Measurements from ENCODE around the gene GAS7.

The GAS7 gene

DNA sequence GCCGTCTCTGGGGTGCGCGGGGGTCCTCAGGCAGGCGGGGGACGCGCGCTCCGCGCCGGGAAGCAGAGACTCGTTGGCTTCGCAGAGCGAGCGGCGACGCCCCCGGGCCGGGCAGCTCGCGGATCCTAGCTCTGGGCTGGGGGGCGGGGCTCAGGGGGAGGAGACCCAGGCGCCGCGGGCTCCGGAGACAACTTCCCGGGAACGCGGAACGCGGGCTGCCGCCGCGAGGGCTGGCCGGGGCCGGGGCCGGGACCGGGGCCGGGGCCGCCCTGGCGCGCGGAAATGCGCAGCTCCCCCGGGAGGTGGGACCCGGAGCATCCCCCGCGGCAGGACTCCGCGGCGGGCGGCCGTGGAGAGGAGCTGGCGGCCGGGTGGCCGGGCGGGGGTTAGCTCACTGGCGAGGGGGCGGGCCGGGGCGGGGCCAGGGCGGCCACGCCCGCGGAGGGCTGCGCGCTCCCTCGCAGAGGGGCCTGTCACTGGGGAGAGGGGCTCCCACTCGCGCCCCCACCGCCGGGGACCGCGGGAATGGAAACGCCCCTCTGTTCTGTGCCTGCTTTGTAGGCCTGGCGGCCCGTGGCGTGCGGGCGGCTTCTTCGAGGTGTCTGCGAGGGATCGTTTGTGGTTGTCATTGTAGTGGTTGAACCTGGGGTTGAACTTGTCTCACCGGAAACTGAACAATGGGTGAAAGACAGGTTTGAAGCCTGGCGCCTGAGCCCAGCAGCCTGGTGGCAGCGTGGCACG lies at the start of gene GAS7:
TSS of gene GAS7 (minus strand) at position 98 of the 741 bp plus-strand sequence.
- DNase-seq: peak; percentile 32 to 71

DNA sequence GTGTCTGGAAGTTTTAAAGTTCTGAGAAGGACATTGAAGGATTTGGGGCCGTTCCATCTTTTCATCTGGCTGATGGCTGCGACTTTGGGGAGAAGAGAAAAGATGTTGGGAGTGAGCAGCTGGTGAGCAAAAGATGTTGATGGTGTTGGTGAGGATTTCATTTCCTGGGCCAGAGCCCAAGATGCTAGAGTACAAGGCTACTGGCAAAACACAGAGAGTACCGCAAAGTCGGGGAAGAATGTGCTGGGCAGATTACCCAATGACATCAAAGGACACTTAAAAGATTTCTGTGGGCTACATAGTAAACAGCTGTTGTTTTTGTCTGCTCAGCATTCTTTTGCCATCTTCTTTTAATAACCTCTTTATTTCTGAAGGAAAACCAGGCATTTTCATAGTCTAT lies 49.4 kb upstream of the GAS7 start:
- no peak for DNase-seq

DNA sequence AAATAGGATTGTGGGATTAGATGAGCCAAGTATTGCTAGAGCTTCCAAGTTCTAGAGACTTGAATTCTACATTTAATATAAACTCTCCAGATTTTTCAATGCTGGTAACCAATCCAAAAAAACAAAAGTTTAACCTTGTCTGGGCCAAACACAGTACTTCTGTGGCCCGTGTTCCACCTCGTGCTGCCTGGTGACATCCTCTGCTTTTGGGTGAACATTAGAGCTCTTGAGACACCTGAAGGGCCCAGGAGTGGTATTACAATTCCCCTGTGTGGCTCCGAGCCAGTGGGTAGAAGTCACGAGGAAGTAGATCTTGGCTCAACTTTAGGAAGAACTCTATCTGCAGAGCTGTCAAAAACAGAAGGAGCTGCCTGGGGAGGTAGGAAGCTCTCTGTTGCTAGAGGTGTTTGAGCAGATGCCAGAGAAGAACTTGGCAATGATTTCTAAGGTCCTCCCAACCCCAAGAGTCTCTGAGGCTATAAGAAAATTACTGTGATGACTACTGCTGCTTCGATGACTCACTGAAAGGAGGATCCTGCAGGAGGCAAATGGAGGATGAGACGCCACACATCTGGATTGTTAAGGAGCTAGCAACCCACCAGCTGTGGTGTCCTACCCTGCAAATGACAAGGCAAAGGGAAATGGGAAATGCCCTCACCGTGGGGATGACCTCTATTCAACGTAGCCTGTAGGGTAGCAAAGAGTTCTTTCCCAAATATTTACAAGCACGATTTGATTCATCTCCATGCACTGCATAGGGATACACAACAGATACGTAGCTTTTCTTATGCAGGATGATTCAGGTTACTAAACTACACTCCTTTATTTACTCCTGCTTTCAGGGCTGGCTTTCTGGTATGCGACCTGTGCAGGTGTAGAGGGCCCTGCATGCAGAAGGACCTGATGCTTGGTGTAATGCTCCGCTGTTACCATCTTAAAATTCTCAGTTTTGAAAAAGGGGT lies 45.8 kb upstream of the GAS7 start:
- DNase-seq: no peak

DNA sequence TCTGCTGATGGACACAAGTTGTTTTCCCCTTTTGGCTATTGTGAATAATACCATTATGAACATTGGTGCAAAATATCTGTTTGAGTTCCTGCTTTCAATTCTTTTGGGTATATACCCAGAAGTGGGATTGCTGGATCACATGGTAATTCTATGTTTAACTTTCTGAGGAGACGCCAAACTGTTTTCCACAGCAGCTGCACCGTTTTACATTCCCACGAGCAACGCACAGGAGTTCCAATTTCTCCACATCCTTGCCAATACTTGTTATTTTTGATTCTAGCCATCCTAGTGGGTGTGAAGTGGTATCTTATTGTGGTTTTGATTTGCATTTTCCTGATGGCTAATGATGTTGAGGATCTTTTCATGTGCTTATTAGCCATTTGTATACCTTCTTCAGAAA lies 43.4 kb upstream of the GAS7 start:
- no peak for DNase-seq

DNA sequence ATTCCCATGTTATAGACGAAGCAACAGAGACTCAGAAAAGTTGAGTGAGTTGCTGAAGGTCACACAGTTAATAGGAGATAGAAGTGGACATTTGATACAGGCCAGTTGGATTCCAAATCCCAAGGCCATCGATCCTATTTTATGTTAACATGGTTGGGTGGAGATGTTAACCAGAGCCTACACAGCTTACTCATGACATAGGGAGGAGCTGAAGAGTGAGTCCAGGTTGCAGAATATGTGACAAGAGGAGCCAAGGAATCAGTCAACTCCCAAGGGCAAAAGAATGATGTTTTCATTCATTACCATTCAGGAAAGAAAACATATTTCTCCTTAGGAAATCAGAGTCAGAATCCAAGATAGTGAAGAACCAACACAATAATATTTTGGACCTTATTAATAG lies 40.3 kb upstream of the GAS7 start:
- DNase-seq: no peak

DNA sequence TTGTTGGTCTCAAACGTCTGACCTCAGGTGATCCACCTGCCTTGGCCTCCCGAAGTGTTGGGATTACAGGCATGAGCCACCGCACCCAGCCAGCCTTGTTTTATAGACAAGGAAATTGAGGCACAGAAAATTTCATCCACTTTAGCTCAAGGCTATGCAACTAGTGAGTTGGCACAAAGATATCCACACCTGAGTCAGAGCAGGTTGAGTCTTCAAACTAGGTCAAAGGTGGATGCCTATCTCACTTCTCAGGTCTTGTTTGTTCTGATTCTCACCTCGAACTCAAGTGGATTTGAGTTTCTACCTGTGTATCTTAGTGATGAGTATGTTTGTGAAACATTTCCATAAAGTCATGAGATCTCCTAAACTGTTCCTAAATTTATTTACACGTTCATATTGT lies 35.6 kb upstream of the GAS7 start:
- DNase-seq: no peak

DNA sequence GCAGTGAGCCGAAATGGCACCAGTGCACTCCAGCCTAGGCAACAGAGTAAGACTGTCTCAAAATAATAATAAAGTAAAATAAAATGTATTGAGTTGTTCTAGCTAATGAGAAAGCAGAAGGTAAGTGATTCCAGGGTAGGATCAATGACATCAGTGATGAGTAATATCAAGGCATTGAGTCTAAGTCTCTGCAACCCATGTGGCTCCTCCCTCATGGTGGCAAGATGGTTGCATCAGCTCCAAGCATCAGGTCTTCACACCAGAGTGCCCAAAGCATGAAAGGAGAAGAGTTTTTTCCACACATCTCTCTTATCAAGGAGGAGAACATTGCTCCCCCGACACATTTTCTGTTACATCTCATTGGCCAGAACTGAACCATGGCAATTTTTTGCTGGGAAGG lies 34.8 kb upstream of the GAS7 start:
- DNase-seq: no peak

DNA sequence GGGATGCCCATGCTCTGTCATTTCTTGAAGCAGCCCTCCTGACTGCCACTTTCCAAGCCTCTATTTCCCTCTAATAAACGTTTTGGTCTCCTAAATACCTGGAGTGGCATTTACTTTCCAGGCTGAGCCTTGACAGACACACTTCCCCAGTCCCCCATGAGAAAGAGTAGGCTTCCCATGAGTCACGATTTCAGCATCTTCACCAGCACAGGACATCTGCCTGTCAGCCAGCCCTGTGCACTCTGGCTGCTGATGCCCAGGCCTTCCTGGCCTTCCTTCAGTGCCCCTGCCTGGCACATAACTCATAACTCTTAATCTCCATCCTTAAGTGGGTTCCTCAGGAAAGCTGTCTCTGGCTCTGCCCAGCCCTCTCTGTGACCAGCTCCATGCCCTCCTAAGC lies 30.8 kb upstream of the GAS7 start:
- no peak for DNase-seq

DNA sequence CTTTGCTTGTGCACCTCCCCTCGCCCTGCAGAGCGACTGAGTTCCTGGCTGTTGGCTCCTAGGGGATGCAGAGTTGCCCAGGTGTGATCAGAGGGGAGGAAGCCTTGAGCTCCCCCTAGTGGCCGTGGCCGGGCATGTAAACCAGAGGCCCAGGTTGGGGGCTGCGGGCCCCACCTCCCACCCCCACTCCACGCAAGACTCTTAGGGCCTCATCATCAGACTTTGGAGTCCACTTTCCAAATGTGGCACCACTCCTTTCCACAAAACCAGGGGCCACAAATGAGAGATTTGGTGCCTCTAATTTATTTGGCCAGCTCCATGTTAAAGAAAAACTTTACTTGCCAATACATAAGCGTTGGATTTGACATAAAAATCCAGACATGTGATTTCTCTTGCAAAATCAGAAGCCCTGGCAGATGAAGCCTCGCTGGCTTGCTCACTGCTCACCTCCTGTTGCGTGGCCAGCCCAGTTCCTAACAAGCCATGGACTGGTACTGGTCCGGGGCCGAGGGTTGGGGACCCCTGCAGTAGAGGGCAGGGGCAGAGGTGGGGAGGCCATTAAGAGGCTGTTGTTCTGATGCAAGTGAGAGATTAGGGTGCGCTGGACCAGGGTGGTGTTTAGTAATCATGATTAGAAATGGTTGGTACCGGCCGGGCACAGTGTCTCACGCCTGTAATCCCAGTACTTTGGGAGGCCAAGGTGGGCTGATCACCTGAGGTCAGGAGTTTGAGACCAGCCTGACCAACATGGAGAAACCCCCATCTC lies 28.7 kb upstream of the GAS7 start:
- DNase-seq: peak in 1 of 2 donors; percentile 19

DNA sequence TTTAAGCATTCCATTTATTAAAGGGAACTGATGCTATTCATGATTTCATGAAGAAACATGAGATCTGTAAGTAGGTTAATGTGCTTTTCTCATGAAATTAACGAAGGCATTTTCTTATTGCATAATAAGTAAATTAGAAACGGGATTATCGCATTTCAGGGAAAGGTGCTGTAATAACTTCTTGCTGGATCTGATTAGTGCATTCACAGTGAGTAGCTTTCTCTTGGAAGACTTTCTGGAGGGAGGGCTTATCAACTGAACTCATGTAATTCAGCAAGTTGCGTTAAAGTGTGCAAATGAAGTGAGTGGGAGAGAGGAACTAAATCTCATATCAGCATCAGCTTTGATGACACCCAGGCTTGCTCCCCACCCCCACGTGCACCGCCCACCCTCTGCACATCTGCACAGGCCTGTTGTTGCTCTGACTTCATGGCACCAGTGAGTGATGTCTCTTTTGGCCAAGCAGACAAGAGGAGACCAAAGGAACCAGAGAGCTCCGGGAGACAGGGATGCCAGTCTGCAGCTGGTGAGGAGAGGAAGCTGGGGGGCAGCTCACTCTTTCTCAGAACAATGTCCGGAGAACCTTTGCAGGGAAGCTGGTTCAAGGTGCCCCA lies 26.3 kb upstream of the GAS7 start:
- peak in 1 of 2 donors; percentile 66 for DNase-seq

DNA sequence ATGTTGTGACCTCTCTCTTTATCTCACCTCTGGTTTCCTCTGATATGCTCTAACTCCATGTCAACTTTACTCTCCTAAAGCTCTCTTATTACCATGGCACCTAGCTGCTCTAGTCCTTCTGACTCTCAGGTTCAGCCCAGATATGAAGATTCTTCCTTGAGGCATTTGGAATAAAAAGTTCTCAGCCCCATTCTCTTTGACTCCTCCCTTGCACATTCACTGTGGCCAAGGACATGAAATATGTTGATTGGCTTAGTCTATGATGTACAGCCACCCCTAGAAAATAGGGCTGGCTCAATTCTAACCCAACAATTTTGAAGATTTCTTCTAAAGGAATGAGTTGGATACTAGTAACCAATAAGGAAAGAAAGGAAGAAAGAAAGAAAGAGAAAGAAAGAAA lies 20.8 kb upstream of the GAS7 start:
- no peak for DNase-seq

DNA sequence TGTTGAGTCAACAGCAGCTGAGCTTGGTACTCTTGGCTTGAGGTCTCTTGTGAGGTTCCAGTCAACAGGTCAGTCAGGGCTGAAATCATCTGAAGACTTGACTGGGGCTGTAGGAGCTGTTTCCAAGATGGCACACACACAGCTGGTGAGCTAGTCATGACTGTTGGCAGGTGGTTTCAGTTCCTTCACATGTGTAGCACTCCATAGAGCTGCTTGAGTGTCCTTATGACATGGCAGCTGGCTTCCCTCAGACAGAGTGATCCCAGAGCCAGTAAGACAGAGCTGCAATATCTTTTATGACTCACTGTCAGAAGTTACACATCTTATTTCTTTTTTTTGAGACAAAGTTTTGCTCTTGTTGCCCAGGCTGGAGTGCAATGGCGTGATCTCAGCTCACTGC lies 19.5 kb upstream of the GAS7 start:
- DNase-seq: no peak

DNA sequence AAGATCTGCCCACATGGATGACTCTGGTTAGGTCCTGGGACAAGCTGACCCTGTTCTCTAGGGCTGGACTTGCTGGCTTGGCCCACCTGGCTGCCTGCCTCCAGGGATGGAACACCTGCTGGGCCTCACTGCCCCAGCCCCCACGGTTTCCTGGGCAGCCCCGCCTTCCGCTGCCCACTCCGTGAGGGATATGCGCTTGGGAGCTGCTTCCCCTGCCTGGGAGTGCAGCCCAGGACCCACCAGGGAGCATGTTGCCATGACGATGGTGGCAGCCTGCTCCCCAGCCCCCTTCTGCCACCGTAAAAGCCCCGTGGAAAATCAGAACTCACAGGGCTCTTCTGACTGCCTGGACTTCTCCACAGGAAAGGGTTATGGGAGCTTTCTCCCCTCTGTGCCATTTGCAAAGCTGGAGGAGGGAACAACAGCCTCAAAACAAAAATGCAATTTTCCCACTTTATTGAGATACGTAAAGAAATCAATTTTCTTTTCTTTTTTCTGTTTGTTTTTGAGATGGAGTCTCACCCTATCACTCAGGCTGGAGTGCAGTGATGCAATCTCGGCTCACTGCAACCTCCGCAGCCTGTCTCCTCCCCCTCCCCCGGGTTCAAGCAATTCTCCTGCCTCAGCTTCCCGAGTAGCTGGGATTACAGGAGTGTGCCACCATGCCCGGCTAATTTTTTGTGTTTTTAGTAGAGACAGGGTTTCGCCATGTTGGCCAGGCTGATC lies 18.0 kb upstream of the GAS7 start:
- DNase-seq: peak; percentile 2 to 10

DNA sequence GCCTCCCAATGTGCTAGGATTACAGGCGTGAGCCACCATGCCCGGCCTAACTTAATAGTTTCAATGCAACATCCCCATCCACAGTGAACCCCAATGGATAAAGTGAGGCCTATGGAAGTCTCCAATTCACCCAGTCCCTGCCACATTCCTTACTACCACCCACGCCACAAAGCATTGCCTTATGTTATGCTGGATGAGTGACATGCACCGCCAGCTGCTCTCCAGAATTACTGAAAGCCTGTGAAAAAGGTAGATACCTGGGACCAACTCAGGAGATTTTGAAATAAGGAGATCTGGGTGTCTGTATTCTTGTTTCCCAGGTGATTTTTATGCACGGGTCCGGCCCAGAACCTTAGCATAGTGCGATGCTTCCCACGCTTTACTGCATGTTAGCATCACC lies 16.9 kb upstream of the GAS7 start:
- no peak for DNase-seq

DNA sequence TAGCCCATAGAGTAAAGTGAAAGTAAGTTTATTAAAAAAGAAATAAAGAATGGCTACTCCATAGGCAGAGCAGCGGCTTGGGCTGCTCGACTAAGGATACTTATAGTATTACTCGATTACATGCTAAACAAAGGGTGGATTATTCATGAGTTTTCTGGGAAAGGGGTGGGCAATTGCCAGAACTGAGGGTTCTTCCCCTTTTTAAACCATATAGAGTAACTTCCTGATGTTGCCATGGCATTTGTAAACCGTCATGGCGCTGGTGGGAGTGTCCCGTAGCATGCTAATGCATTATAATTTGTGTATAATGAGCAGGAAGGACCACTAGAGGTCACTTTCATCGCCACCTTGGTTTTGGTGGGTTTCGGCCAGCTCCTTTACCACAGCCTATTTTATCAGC lies 13.3 kb upstream of the GAS7 start:
- DNase-seq: no peak

DNA sequence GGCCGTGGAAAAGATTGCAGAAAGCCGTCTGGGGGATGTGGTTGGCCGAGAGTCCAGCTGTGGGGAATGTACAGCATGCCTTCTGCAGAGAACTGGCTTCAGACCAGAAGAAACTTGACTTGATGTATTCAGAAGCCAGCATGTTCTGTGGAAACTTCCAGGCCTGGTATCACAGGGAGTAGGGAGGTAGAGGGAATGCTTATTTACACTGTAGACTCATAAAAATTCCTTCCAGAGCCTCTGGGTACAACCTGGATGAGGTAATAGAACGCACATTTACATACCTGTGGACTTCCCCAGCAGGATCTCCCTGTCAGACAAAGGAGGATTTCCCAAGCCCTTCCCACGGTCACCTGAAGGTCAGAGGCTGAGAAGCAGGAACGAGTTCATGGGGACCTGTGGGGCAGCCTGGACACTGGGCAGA lies 11.8 kb upstream of the GAS7 start:
- DNase-seq: no peak

DNA sequence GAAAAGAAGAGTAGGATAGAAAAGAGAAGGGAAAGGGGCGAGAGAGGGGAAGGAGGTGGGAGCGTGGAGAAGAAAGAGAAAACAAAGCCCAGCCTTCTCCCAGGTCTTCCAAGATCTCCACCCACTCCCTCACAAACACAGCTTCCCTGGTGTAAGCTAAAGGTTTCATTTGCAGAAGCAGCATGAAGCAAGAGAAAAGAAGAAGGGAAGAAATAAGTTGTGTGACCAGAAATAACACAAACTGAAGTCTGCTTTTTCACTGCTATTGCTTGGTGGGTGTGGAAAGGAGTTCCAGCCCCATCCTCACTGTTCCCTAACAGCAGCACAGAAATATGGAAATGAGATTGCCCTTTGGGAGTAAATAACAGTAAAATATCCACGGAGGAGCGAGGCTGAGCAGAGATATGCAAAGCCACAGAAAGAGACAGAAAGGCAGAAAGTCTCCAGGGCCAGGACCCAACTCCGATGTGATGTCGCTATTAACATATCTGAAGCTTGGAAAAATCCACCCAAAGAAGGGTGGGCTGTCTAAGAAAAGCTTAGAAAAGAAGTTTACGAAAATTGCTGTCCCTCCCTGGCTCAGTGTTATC lies 10.3 kb upstream of the GAS7 start:
- no peak for DNase-seq

DNA sequence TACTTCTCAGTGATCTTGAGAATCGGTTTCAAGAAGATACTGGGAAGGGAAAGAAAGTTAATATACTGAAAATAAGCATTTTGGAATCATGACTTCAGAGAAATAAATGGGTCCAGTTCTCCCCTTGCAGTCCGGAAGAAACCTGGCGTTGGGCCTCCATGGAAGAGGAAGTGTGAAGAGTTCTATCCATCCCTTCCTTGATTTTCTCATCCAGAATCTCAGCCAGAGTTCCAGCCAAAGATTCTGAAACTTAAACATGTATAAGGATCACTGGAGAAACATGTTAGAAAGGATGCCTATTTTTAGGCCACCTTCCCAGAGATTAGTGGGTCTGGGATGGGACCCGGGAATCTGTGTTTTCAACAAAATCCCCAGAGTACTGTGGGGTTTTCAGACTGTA lies 8.7 kb upstream of the GAS7 start:
- no peak for DNase-seq

DNA sequence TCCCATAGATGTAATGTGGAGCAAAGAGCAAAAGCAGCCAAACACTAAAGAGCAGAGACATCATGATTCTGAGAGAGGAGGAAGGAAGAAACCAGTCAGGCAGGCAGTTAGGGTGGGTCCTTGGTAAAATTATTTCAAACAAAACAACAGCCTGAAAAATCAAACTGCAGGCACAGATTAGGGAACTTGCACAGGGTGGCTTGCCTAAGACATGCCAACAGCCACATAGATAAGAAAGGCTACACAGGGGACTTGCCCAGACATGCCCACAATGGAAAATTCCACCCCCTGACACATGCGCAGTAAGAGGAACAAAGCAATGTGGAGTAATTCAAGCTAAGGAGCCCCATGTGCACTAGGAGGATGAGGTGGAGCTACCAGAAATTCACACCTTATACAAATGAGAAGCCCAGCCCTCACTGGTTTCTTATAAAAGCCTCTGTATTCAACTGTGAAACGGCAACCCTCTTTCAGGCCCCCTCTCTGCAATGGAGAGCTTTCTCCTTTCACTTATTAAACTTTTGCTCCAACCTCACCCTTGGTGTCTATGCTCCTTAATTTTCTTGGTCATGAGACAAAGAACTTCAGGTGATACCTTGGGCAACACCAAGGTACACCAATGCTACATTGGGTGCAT lies 7.3 kb upstream of the GAS7 start:
- no peak for DNase-seq

DNA sequence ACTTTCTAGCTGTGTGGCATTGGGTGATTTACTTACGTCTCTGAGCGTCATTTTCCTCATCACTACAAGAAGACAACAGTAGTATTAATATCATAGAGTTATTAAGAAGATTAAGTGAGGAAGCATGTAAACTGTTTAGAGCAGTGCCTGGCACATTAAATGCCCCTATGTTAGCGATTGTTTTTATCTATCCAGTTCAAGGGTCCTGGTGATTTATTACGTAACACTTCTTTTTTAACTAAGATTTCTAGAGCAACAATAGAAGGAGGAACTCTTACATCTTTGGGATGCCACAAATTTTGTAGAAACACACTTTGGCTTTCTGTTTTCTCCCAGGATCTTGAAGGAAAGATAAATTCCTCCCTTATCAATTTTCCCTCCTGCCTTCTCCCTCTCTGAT lies 3.3 kb upstream of the GAS7 start:
- DNase-seq: no peak

DNA sequence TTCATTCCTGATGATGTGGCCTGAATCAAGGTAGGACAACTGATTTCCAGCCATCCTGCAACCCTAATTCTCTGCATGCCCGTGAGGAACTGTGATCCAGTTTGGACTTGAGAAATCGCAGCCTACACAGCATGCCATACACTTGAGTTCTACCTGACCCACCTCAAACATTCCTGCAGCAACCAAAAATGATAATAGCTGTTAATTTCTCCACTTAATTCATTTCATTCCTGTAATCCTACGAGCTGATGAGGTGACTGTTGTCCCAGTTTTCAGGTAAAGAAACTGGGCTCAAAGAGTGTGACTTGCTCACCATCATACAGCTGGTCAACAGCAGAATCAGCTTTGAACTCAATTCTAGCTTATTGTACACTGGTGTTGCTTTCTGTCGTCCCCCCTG lies 2.2 kb upstream of the GAS7 start:
- no peak for DNase-seq
